Adrenal gland (tissue), 5 donors: ENCODE measurements around the gene SERTAD2.

Experiments
- POLR2A ChIP-seq, 2 donors: fragments of 450-650 bp; IDR thresholded peaks; one replicate each; pipeline ENCODE4 v1.6.1; 2017; ENCODE audit warnings: antibody characterized with exemption in 2 of 2, mild to moderate bottlenecking in 2 of 2, moderate library complexity in 1 of 2
- TF ChIP-seq, protein P1 (sequence below), 6 experiments: fragments of 450-650 bp in 4 of 6; fragments of 200-600 bp in 2 of 6; sonication (generic) in 1 of 6; IDR thresholded peaks; 1 replicate in 5 of 6; 2 replicates in 1 of 6; pipeline versions ENCODE4 v1.5.1 to v1.8.0; 2016 to 2021; ENCODE audit warnings: antibody characterized with exemption in 6 of 6, mild to moderate bottlenecking in 2 of 6, moderate library complexity in 1 of 6
- donor health status: DM: no; HTN: no; CAD: no.

DNA sequence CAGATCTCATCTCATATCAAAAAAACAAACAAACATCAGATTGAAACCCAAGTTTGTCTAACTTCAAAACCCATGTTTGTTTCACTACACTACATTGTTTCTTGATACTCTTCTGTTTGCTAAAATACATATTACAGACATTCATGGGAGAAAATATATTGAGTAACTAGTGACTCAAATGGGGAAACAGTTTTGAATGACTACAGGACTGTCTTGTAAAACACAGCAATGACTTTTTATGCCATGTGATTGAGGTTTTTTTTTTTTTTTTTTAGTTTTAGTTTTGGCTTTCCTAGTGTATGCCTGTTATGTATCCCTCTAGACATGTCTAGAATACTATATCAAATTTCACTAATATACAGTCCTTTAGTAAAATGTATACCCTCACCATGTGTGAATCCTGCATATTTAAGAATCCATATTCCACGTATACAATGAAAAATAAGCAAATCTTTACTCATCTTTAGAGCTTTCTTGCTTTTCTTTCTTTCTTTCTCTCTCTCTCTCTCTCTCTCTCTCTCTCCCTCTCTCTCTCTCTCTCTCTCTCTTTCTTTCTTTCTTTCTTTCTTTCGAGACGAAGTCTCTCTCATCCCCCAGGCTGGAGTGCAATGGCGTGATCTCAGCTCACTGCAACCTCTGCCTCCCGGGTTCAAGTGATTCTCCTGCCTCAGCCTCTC, 46.6 kb upstream of the SERTAD2 start:
- TF ChIP-seq POLR2A (IDR thresholded peaks at IDR 0.05), result no peak
- TF ChIP-seq, protein P1, sequence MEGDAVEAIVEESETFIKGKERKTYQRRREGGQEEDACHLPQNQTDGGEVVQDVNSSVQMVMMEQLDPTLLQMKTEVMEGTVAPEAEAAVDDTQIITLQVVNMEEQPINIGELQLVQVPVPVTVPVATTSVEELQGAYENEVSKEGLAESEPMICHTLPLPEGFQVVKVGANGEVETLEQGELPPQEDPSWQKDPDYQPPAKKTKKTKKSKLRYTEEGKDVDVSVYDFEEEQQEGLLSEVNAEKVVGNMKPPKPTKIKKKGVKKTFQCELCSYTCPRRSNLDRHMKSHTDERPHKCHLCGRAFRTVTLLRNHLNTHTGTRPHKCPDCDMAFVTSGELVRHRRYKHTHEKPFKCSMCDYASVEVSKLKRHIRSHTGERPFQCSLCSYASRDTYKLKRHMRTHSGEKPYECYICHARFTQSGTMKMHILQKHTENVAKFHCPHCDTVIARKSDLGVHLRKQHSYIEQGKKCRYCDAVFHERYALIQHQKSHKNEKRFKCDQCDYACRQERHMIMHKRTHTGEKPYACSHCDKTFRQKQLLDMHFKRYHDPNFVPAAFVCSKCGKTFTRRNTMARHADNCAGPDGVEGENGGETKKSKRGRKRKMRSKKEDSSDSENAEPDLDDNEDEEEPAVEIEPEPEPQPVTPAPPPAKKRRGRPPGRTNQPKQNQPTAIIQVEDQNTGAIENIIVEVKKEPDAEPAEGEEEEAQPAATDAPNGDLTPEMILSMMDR (IDR thresholded peaks at IDR 0.05), result no peak
